ENCODE data around the gene NDUFS8. TPM values are rescaled to one million over a fixed set of nuclear protein-coding genes. Genes with fewer than 3 reads are reported as not detected.
A peak's percentile ranks its signal among the peaks of the same experiment; 100 is the strongest.

Gene NDUFS8
- total RNA-seq, 1 experiment from 2014 or later = 167 TPM

DNA sequence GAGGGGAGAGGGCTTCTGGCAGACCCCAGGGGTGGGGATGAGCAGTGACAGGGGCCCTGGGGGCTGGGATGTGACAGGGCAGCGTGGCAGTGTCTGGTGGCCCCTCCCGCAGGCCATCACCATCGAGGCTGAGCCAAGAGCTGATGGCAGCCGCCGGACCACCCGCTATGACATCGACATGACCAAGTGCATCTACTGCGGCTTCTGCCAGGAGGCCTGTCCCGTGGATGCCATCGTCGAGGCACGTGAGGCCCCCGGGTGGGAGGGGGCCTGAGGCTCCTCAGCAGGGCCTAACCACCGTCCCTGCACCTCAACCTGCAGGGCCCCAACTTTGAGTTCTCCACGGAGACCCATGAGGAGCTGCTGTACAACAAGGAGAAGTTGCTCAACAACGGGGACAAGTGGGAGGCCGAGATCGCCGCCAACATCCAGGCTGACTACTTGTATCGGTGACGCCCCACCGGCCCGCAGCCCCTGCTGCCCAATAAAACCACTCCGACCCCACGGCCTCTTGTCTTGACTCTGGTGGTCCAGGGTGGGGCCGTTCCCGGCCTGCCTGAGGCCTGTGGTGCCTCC is 5.7 kb downstream of the NDUFS8 start:
- no peak for DNase-seq (ENCODE audit: low spot score)

DNA sequence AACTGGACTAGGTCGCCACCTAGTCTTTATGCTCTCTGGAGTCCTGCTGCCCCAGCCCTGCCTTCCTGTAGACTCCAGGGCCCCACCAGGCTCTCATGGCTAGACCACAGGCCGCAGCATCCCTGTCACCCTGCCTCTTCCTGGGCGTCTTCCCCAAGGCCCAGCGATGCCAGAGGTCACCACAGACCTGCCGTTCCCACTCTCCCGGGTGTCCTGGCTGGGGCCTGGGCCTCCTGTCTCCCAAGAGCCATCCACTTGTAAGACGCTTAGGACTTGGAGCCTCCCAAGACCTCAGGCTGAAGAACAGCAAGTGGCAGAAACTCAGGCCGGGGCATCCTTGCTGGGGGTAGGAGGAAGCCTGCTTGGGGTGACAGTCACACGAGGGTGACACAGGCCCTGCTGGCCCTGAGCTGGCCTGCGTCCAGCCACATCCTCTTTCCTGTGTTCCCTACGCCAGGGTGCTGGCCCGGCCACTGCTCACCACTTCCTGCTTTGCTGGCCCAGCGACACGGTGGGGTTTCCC is 6.3 kb downstream of the NDUFS8 start:
- DNase-seq (ENCODE audit: low spot score) = no peak

DNA sequence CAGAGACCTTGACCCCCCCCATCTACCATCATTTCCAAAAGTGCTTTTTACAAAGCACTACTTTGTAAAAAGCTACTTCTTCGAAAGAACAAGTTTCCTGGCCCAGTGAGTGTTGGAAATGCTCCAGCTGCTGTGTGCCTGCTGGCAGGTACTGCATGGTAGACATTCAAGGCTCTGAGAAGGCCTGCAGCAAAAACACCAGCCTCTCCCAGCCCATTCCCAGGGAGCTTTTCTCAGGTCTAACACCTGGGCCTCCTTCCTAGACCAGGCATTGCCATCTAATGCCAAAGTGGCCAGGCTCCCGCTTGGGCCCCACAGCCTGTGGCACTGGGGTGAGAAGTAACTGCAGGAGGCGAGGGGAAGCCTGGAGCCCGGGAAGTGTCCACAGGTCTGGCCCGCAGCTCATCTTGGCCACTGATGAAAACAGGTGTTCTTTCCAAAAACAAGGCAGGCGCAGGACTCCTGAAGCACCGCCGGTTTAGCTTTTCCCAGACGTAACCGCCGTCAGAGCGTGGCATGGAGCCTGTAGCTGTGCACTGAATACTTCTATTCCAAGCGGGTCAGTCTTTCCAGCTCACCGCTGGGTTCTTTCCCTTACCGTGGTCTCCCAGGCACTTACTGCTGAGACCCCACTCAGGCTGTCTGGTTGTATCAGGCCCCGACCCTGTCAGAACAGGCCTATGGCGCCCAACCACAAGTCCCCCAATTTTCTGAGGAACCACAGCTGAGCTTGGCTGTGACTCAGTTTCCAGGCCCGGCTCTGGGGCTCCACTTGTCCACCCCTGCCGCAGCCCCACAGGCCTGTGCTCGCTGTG is 7.1 kb downstream of the NDUFS8 start:
- DNase-seq (ENCODE audit: low spot score) = no peak

DNA sequence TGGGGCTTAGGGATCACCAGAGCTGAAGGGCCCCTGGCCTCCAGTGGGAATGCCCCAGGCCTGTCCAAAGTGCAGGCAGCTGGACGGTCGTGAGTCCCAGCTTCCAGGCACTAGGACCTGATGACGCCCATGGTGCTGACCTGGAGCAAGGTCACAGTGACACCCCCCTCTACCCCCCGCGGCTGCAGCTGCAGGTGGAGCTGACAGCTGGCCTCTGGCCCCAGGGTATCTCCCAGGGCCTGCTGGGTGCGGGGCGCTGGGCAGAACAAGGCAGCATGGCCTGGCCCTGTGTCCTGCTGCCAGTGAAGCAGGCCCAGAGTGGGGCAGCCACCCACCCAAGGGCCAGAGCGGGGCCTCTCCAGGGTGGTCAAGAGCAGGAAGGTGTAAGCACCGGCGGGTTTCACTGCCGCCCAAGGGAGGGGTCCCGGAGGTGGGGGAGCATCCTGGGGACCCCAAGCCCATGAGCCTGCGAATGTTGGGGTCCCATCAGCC is 7.8 kb downstream of the NDUFS8 start:
- DNase-seq (ENCODE audit: low spot score) = no peak

DNA sequence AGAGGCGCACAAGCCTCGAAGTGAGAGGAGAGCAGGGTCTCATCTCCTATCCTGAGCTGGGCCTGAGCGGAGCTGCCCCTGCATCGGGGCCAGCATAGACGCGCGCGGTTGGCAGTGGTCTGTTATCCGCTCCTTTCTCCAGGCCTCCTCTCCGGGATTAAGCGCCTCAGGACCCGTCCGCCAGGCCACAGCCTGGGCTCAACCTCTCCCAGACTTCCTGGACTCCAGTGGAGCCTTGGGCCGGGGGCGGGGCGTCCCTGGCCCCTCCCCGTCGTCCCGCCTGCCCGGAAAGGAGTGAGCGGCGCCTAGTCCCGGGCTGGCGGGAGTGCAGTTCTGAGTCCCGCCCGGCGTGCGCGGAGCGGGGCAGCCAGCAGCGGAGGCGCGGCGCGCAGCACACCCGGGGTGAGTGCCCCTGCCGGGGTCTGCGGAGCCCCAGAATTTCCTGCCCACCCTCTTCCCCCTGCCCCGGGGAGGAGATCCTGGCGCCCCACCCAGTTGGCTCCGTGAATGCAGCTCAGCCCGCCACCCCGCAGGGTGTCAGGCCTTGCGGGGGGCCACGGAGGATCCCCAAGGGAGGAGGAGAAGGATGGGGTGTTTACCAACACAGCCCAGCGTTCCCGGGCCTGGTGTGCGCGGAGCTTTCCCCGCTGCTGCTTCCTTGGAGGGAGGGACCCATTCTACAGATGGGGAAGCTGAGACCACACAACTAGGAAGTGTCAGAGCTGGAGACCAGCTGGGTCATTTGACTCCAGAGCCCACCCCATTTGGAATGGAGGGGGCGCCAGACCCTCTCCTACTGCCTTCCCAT is 8.4 kb downstream of the NDUFS8 start, which contains the start of gene TCIRG1:
Gene TCIRG1 (plus strand): TSS at position 308 of the 808 bp plus-strand sequence. CDS start 2,247 bp downstream, outside the sequence.
- peak; percentile 50 for DNase-seq (ENCODE audit: low spot score)

DNA sequence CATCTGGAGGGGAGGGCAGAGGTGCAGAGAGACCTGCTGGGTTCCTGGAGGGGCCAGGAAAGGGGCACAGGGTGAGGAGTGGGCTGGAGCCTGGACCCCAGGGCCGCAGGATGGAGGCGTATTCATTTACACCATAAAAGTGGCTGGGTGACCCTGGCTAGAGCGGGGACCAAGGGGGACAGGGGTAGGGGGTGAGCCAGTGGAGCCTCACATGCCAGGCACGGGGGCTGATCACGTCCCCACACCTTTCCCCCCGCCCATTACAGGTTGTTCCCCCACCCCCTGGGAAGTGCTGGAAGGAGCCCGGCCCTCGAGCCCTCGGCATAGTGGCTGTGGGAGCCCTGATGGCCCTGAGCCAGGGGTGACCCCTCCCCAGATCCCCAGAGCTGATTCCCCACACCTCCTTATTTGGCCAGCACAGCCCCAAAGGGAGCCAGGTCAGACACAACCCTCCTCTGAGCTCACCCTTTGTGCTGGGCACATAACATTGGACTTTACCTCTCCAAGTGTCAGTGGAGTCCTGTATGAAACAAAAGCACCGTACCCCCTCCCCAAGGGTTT is 9.1 kb downstream of the NDUFS8 start:
- DNase-seq (ENCODE audit: low spot score) = no peak

DNA sequence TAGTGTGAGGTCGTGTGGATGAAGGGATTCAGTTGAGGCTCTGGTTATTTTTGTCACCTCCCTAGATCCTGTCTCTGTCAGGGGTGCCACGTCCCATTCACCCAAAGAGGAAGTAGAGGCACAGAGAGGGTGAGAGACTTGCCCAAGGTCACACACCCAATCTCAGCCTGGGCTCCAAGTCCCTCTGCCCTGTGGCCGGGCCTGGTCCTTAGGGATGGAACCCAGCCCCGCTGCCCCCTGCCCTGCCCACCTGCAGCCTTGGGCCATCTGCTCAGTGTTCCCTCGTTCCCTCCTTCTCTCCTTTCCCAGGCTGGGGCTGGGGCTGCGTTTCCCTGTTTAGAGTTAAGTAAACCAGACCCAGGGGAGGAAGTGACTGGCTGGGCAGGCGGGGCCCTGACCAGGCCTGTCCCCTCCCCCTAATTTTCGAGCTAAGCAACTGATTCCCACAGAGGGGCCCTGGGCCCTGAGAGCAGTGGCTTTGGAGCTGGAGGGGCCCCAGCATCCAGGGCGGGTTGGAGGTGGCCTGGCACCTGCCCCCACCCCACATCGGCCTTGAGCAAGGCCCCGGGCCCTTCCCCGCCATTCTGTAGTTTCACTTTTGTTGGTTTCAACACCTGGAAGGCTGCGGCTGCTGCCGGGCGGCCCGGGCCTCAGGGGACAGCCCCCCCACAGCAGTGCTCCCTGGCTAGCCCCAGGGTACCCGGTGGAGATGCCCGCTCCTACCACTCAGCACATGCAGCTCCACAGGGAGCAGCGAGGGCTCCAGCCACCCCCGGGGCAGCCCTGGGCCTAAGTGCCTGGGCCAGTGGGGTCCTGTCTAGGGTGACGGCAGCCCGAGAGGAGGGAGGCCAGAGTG is 9.8 kb downstream of the NDUFS8 start:
- no peak for DNase-seq (ENCODE audit: low spot score)

DNA sequence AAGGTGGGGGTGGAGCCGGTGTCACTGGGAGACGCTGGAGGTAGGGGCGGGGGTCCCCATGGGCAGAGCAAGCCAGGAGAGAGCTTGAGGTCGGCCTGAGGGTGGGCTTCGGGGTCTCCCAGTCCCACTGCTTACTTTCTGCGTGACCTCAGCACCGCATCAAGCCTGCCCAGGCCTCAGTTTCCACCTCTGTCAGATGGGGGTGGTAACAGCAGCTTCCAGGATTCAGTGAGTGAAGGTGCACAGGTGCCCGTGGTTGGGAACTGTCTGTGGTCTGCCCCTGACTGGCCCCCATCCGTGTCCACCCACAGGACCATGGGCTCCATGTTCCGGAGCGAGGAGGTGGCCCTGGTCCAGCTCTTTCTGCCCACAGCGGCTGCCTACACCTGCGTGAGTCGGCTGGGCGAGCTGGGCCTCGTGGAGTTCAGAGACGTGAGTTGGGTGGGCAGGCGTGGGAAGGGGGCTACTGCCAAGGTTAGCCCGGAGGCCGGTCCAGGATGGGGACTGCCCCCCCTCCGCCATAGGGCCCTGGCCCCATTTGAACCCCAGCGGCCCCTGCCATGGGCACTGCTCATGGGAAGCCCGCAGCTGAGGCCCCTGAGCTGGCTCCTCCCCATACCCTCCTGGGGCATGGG is 10.6 kb downstream of the NDUFS8 start:
- DNase-seq (ENCODE audit: low spot score) = no peak

DNA sequence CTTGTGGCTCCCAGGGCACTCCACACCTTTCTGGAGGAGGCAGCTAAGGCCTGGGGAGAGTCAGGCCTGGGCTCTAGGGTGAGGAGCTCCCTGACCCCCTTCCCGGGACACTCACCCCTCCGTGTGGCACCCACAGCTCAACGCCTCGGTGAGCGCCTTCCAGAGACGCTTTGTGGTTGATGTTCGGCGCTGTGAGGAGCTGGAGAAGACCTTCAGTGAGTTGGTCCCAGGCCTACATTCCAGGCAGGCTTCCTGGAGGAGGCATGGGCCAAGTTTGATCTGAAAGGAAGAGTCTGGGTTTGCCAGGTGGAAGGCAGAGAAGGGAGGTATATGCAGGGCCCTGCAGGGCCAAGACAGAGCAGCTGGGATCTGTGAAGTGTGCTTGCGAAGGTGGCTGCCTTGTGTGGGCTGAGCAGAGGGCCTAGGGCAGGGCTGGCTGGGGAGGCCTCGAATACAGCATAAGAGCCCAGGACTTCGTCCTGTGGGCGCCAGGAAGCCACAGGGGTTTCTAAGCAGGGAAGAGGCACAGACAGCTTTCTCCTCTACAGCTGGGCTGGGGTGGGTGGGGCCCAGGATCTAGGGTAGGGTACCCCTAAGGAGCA is 11.2 kb downstream of the NDUFS8 start:
- no peak for DNase-seq (ENCODE audit: low spot score)

DNA sequence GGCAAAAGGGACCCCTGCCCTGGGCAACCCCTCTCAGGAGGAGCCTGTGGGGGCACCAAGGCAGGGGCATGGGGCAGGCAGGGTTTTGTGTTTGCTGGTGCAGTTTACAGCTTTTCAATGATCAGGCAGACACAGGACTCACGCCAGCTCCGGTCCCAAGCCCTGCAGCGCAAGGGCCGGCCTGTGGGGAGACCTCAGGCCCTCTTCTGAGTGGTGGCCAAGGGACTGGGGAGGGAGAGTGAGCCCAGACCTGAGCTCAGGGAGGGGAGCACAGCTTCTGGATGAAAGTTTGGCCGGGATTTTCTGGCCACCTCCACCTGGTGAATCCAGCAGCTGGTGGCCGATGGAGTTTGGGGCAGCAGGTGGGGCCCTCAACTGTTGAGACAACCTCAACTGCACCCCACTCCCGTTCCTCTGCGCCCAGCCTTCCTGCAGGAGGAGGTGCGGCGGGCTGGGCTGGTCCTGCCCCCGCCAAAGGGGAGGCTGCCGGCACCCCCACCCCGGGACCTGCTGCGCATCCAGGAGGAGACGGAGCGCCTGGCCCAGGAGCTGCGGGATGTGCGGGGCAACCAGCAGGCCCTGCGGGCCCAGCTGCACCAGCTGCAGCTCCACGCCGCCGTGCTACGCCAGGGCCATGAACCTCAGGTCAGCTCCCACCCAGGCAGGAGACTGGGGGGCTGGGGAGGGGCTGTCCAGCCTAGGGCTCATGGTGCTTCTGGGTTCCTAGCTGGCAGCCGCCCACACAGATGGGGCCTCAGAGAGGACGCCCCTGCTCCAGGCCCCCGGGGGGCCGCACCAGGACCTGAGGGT is 11.9 kb downstream of the NDUFS8 start:
- no peak for DNase-seq (ENCODE audit: low spot score)

DNA sequence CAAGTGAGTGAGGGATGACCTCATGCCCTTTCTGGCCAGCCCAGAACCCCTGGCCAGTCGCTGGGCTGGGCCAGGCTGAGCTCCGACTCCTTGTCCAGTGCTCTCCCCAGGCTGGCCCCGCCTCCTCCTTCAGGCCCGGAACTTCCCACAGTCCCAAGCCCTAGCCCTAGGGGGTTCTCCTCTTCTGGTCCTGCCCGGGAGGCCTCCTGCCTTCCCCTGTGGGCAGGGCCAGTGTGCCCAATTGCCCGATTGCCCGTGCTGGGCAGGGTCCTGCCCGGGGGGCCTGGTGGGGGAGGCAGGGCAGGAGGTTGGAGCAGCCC is 12.5 kb downstream of the NDUFS8 start:
- no peak for DNase-seq (ENCODE audit: low spot score)

DNA sequence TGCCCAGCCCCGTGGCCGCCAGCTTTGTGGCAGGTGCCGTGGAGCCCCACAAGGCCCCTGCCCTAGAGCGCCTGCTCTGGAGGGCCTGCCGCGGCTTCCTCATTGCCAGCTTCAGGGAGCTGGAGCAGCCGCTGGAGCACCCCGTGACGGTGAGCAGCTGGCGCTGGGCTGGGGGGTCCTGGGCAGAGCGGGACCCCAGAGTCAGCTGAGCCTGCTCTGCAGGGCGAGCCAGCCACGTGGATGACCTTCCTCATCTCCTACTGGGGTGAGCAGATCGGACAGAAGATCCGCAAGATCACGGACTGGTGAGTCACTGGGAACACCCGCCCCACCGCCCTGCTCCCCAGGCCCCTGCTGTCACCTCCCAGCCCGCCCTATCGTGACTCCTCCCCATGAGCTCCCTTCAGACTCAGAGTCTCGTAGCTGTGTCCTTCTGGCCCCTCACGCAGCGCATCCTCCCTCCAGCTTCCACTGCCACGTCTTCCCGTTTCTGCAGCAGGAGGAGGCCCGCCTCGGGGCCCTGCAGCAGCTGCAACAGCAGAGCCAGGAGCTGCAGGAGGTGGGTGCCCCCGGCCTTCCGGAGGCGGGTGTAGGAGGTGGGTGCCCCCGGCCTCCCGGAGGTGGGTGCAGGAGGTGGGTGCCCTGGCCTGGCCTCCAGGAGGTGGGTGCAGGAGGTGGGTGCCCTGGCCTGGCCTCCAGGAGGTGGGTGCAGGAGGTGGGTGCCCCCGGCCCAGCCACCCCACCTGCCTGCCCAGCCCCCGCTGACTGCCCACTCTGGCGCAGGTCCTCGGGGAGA is 13.1 kb downstream of the NDUFS8 start:
- DNase-seq (ENCODE audit: low spot score) = no peak

DNA sequence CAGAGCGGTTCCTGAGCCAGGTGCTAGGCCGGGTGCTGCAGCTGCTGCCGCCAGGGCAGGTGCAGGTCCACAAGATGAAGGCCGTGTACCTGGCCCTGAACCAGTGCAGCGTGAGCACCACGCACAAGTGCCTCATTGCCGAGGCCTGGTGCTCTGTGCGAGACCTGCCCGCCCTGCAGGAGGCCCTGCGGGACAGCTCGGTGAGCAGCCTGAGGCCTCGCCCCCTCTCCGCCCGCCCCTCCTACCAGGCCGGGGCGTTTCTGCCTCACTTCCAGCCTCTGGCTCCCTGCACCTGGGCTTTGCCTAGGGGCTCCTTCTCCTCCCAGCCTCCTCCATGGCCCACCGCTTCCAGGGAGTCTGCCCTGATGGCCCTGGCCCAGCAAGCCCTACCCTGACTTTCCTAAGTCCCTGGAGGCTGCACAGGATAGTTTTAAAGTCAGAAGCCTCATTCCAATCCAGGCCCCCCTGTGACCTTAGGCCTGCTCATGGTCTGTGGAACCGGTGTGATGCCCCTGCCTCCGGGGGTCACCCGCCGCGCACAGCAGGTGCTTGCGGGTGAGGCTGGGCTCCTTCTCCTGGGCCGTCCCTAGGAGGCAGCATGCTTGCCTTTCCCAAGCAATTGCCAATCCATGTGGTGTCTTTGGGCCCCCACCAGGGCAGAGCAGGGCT is 13.8 kb downstream of the NDUFS8 start:
- DNase-seq (ENCODE audit: low spot score) = no peak

DNA sequence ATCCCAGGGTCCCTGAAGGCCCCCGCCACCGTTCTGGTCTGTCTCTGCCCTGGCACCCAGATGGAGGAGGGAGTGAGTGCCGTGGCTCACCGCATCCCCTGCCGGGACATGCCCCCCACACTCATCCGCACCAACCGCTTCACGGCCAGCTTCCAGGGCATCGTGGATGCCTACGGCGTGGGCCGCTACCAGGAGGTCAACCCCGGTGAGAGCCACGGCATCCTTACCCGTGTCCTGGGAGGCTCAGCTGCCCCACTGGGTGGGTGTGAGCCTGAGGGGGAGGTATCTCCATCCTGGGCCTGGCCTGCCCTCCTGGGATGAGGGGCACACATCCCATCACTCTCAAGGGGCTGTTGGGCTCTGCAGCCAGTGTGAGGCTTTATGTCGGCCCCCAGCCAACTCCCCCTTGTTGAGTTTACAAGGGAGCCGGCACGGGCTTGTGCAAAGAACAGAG is 14.4 kb downstream of the NDUFS8 start:
- DNase-seq (ENCODE audit: low spot score) = no peak

DNA sequence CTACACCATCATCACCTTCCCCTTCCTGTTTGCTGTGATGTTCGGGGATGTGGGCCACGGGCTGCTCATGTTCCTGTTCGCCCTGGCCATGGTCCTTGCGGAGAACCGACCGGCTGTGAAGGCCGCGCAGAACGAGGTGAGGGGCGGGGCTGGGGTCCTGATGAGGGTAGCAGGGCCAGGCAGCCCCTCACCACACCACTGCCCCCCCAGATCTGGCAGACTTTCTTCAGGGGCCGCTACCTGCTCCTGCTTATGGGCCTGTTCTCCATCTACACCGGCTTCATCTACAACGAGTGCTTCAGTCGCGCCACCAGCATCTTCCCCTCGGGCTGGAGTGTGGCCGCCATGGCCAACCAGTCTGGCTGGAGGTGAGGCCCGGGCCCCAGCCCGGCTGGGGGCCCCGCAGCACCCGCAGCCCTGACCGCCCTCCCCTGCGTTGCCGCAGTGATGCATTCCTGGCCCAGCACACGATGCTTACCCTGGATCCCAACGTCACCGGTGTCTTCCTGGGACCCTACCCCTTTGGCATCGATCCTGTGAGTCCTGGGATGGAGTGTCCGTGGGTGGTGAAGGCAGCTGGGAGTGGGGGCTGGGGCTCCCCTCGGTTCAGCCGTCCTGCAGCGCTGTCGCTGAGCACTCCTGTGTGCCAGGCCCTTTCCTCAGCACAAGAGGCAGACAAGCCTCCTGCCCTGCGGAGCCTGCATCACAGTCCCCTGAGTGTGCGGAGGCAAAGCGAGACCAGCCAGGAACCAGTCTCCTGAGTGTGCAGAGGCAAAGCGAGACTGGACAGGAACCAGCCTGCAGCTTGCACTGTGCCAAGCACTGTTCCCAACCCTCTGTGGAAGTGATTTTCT is 17.2 kb downstream of the NDUFS8 start:
- DNase-seq (ENCODE audit: low spot score) = no peak

DNA sequence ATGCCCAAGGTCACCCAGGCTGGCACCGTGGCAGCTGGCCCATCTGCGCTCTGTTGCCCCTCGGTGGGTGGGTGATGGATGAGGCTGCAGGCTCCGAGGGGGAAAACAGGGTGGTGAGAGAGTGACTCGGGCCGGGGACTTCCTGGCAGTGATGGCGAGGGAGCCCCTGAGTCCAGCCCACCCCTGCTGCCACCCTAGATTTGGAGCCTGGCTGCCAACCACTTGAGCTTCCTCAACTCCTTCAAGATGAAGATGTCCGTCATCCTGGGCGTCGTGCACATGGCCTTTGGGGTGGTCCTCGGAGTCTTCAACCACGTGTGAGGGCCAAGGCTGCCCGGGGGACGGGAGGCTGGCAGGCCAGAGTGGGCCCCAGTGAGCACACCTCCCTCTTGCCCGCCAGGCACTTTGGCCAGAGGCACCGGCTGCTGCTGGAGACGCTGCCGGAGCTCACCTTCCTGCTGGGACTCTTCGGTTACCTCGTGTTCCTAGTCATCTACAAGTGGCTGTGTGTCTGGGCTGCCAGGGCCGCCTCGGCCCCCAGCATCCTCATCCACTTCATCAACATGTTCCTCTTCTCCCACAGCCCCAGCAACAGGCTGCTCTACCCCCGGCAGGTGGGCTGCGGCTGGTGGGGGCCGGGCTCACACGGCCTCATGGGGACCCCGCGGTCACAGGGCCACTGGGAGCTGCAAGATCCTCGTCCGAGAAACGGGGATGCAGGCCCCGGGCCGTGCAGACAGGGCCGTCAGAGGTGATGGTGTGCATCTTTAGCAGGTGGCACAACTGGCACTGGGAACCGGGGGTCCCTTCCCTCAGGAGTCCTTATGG is 18.4 kb downstream of the NDUFS8 start:
- no peak for DNase-seq (ENCODE audit: low spot score)
